Mucosa of descending colon (tissue), 3 donors: ENCODE measurements around the gene DIAPH2. TPM values are rescaled to one million over a fixed set of nuclear protein-coding genes. Genes with fewer than 3 reads are reported as not detected.

Source experiments
- ATAC-seq: fragments of 200-7000 bp; cut with Tn5 transposase; one replicate; pipeline ENCODE4 v1.9.1; 2020; ENCODE audit warnings: mild to moderate bottlenecking, moderate library complexity
- DNase-seq, 3 donors: peaks; one replicate each; pipeline ENCODE4 v3.0.0-alpha.2; 2020
- H3K36me3 ChIP-seq: fragments of 200-600 bp; one replicate; pipeline ENCODE4 v1.8.0; 2021; ENCODE audit warnings: low read depth, mild to moderate bottlenecking
- H3K4me1 ChIP-seq: fragments of 200-600 bp; one replicate; pipeline ENCODE4 v1.8.0; 2021; ENCODE audit warnings: low read depth, mild to moderate bottlenecking
- H3K4me3 ChIP-seq: fragments of 200-600 bp; one replicate; pipeline ENCODE4 v1.8.0; 2021; ENCODE audit warnings: mild to moderate bottlenecking
- H3K9me3 ChIP-seq: fragments of 200-600 bp; one replicate; pipeline ENCODE4 v1.8.0; 2021; ENCODE audit warnings: mild to moderate bottlenecking
- CTCF ChIP-seq: fragments of 200-600 bp; IDR thresholded peaks from one replicate; pipeline ENCODE4 v1.8.0; 2022; ENCODE audit warnings: antibody characterized with exemption, mild to moderate bottlenecking
- intact Hi-C, 2 donors: fragments of 100-400 bp; cut with DNase I in 1 of 2; cut with micrococcal nuclease in 1 of 2; formaldehyde crosslinking; loops; one replicate each; pipeline versions ENCODE4 v1.11.0 to v1.11.1; 2022; cut with DNase I, micrococcal nuclease
- total RNA-seq, 3 donors: library from RNA; stranded (reverse); fragmentation: NEBNext Ultra II Directional in 2 of 3; extraction: Animal tissue kit (Norgen Biotek cat#: 25700) in 2 of 3; gene quantifications; one replicate each; pipeline versions ENCODE4 v1.2.1 to v1.2.4, GENCODE V29; 2021 to 2023
- donor health status: DM: no; HTN: no; CAD: no; lungs with moderate emphysema.
- donor health status: DM: no; HTN: no; CAD: no.
- donor health status: DM: no; HTN: yes; CAD: no.

DIAPH2 gene
- total RNA-seq, 3 donors from 2014 or later = 26.7 to 40.2 (median 29.6) TPM

- no peaks in the 10 kb centered on the region for H3K36me3 ChIP-seq
- H3K9me3 ChIP-seq = no peaks in the 10 kb centered on the region
- DNase-seq = no peak
- TF ChIP-seq CTCF = no peak
- H3K4me1 ChIP-seq = no peaks in the 10 kb centered on the region
- no peak overlapping the region for H3K4me3 ChIP-seq
- intact Hi-C loops = no loop called here
- no peak for ATAC-seq
Measured at GRCh38 chrX:97587171-97587570, 902.5 kb downstream of the DIAPH2 start.

GRCh38 chrX:97594646-97595224 lies 910.1 kb downstream of the DIAPH2 start:
- H3K36me3 ChIP-seq = no peaks in the 10 kb centered on the region
- ATAC-seq = peak; percentile 50

GRCh38 chrX:97597954-97598353 lies 913.3 kb downstream of the DIAPH2 start:
- DNase-seq (no peak), ATAC-seq (no peak)
- Histone ChIP-seq H3K36me3 (no peaks in the 10 kb centered on the region), H3K4me3 (no peak overlapping the region), H3K4me1 (no peaks in the 10 kb centered on the region), H3K9me3 (no peaks in the 10 kb centered on the region)
- TF ChIP-seq CTCF = no peak
- intact Hi-C loops = no loop called here

More at GRCh38 chrX:97594646-97595224, 910.1 kb downstream of the DIAPH2 start:
- H3K9me3 ChIP-seq = no peaks in the 10 kb centered on the region
- H3K4me3 ChIP-seq = no peak overlapping the region
- no peak for DNase-seq
- TF ChIP-seq CTCF = no peak
- no peaks in the 10 kb centered on the region for H3K4me1 ChIP-seq
- intact Hi-C loops = no loop called here

GRCh38 chrX:97602465-97603258 lies 918.0 kb downstream of the DIAPH2 start:
- no peak for TF ChIP-seq CTCF

GRCh38 chrX:97605271-97605670 lies 920.6 kb downstream of the DIAPH2 start:
- intact Hi-C loops = no loop called here
- Histone ChIP-seq H3K9me3 (no peaks in the 10 kb centered on the region), H3K4me3 (no peak overlapping the region), H3K36me3 (no peaks in the 10 kb centered on the region), H3K4me1 (no peaks in the 10 kb centered on the region)
- ATAC-seq = no peak
- DNase-seq = no peak
- no peak for TF ChIP-seq CTCF

More at GRCh38 chrX:97602465-97603258, 918.0 kb downstream of the DIAPH2 start:
- Histone ChIP-seq H3K4me1 (no peaks in the 10 kb centered on the region), H3K4me3 (no peak overlapping the region), H3K36me3 (no peaks in the 10 kb centered on the region), H3K9me3 (no peaks in the 10 kb centered on the region)
- DNase-seq (peak in 1 of 3 donors; percentile 23), ATAC-seq (peak; percentile 73)
- intact Hi-C loops = no loop called here
